NOMO-1 (cell line): ENCODE data around the gene NXPH1.
"Not testable (repeated sequence)": the region's sequence is repeated elsewhere in the genome, so short reads cannot be mapped to it uniquely, and the experiment has no call there.

ENCODE experiments used
- DNase-seq, 2 experiments: peaks; one replicate each; lab custom pipeline; 2025; ENCODE audit not compliant: unreplicated experiment in 2 of 2; lab: John Stamatoyannopoulos, UW

NXPH1 gene

GRCh38 chr7:8668627-8669500, 235.5 kb downstream of the NXPH1 start:
- no peak for DNase-seq

- no peak for DNase-seq
Measured at GRCh38 chr7:8669501-8669851, 236.1 kb downstream of the NXPH1 start.

GRCh38 chr7:8684426-8684825, 251.0 kb downstream of the NXPH1 start:
- DNase-seq: no peak

GRCh38 chr7:8699875-8700624, 266.6 kb downstream of the NXPH1 start:
- DNase-seq: no peak

- DNase-seq: no peak
Measured at GRCh38 chr7:8702807-8703206, 269.4 kb downstream of the NXPH1 start.

- no peak for DNase-seq
Measured at GRCh38 chr7:8710124-8710523, 276.7 kb downstream of the NXPH1 start.

- no peak for DNase-seq
Measured at GRCh38 chr7:8714791-8715190, 281.4 kb downstream of the NXPH1 start.

- no peak for DNase-seq
Measured at GRCh38 chr7:8719102-8719501, 285.7 kb downstream of the NXPH1 start.

- peak; percentile 7 to 30 for DNase-seq
Measured at GRCh38 chr7:8724080-8724718, 290.8 kb downstream of the NXPH1 start.

- not testable (repeated sequence) for DNase-seq
Measured at GRCh38 chr7:8731756-8732155, 298.3 kb downstream of the NXPH1 start.

- DNase-seq: no peak
Measured at GRCh38 chr7:8739837-8740236, 306.4 kb downstream of the NXPH1 start.

- no peak for DNase-seq
Measured at GRCh38 chr7:8742837-8743236, 309.4 kb downstream of the NXPH1 start.

GRCh38 chr7:8747338-8747737, 313.9 kb downstream of the NXPH1 start:
- no peak for DNase-seq

- DNase-seq: no peak
Measured at GRCh38 chr7:8751557-8752231, 318.3 kb downstream of the NXPH1 start.

GRCh38 chr7:8753355-8753754, 319.9 kb downstream of the NXPH1 start:
- no peak for DNase-seq

- no peak for DNase-seq
Measured at GRCh38 chr7:8761731-8762130, 328.3 kb downstream of the NXPH1 start.

- DNase-seq: no peak
Measured at GRCh38 chr7:8762803-8763202, 329.4 kb downstream of the NXPH1 start.

GRCh38 chr7:8765374-8765773, 332.0 kb downstream of the NXPH1 start:
- DNase-seq: no peak

GRCh38 chr7:8773518-8773917, 340.1 kb downstream of the NXPH1 start:
- DNase-seq: no peak

- DNase-seq: no peak
Measured at GRCh38 chr7:8778459-8778858, 345.1 kb downstream of the NXPH1 start.

GRCh38 chr7:8781166-8781565, 347.8 kb downstream of the NXPH1 start:
- no peak for DNase-seq
